ENCODE results near the gene SUGCT.
"Not testable (repeated sequence)": the region's sequence is repeated elsewhere in the genome, so short reads cannot be mapped to it uniquely, and the experiment has no call there.

SUGCT gene

DNA sequence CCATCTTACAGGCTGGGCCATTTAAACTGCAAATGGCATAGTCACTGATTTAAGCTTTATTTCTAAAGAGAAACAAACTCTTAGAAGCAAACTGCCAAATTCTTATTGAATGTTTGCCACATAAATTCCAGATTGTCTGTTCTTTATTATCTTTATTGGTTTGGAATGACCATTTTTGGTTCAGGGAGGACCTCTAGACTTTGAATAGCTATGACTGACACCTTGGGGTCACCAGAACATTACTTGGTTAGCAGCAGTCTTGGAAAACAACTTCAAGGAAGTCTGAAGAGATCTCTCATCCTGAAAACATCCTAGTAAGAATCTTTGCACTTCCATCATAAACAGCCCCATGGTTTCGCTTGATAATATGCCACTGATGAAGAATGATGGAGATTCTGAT, 197.1 kb downstream of the SUGCT start:
- DNase-seq: no peak

DNA sequence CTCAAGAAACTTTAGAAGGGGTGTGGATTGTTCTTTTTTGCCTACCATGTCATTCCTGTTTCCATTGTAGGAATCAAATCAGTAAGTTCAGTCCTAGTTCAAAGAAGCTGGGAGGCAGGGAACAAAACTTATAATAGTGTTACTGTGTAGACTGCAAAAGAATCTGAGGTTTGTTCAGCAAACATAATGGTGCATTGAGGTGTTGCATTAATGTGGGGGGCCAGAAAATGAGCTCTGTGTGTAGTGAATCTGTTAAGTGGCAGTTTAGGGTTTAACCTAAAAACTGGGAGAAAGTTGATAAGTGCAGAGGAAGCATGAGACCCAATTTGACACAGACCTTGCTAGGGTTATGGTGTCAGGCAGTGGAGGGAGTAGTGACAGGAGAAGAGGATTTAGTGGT, 197.7 kb downstream of the SUGCT start:
- no peak for DNase-seq

DNA sequence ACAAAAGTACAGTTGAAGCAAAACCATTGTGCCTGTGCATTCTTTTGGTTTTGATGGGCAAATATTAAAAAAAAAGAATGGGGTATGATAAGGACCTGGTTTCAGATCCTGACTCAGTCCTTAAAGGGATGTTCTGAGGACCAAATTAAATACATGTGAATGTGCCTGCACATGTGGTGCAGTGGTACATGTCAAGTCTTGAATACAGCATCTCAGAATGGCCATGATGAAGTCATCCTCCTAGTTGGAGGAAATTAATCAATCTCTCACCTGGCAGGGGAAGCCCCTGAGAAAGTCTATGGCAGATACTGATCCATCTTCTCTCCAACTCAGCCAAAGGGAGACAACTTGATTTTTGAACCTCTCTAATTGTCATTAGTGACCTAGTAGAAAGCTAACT, 207.0 kb downstream of the SUGCT start:
- DNase-seq: no peak

DNA sequence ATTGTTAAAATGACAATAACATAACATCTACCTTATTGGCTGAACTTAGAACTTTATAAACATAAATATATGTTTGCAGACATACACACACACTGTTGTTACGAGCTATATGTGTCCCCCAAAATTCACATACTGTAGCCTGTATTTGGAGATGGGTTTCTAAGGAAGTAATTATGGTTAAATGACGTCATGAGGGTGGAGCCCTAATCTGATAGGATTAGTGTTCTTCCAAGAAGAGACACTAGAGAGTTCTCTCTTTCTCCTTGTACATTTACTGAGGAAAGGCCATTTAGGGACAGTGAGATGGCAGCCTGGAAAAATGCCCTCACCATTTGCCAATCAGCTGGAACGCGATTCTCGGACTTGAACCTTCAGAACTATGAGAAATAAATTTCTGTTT, 211.7 kb downstream of the SUGCT start:
- DNase-seq: no peak

DNA sequence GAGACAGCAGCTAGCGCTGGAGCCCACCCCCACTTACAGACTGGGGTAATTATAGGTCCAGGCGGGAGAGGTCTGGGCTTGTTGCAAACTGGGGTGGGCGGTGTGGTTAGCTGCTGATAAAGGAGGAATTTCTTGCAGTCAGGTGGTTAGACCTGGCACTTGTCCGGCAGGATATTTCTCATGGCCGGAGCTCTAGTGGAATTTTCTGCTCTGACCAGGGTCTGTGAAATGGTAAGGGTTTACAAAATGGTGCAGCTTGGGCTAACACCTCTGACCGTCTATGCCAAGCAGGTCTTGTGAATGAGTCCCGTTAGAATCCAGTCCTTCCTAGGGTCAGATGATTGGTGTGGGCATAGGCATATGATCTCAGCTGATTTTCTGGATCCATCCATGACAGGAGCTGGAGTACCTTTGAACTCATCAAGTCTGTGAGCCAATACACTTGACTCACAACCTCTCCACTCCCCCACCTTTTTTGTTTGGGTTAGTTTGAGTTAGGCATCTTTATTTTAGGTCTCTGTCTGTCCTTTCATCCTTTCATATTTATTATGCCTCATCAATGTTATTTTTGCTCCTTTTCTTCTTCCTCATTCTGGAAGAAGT, 213.4 kb downstream of the SUGCT start:
- DNase-seq: no peak

DNA sequence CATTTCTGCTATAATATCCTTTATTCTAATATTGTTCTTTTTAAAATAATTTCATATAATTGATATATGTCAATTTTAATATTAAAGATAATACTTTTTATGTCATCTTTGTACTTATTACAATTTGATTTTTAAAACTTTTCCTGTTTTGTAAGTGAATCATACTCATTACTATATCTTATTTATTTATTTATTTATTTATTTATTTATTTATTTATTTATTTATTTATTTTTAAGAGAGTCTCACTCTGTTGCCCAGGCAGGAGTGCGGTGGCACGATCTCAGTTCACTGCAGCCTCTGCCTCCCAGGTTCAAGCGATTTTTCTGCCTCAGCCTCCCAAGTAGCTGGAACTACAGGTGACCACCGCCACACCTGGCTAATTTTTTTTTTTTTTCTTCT, 215.3 kb downstream of the SUGCT start:
- no peak for DNase-seq

DNA sequence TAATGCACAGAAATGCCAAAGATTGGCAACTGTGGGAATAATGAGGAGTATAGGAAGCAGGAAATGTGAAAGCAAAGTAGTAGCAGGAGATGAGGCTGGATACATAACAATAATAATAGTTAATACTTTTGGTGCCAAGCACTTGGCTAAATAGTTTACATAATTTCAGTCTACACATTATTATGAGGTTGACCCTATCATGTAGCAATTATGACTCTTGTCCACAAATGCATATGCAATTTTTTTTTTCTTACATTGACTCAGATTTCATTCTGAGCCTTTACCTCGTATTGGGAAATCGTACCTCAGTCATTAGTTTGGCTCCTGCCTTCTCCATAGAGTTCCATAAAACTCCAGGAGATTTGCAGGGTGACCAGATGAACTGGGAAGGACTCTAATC, 219.9 kb downstream of the SUGCT start:
- no peak for DNase-seq

DNA sequence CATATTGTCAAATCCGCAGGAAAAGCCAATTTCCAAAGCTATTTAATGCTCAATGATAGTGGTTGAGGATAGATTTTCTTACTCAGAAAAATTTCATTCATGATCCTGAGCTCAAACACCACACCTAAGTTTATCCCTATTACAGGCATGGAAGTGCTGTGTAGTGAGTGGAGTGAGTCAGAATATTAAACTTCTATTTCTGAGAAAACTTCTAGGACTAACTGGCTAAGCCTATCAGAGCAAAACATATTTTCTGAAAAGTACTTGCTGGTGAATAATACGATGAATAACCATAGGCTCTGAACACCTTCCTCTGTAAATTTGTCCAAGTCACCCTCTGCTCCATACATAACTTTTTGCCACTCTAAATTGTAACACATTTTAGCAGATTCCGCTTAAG, 221.5 kb downstream of the SUGCT start:
- no peak for DNase-seq

DNA sequence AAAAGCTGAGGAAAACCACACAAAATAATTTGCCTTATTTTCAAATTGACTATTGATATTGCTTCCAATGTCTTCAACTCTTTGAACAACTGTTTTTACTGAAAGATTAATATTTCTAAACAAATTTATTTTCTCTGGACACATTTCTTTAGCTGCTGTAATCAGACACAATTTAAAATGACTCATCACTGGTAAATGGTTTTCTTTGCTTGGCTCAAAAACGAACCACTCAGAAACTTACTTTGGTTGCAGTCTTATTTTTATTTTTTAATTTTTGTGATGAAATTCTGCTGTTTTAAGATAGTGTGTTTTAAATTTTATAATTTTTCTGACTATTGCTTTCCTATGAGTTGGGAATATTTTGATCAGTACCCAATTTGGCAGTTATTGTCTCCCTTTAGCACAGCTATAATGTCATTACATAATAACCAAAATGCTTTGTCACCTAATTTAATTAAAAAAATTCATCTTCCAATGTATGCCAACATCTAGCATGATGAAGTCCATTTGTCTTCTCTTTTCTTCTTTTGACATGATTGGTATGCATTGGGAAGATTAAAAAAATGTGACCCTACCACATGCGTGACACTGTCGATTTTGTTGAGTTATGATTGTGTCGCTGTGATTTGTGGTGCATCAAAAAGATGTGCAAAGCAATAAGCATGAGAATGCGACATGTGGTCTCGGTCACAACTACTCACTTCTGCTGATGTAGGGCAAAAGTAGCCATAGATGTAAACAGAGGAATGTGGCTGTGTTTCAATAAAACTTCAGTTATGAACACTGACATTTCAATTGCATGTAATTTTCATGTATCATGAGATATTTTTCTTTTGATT, 222.3 kb downstream of the SUGCT start:
- DNase-seq: no peak

DNA sequence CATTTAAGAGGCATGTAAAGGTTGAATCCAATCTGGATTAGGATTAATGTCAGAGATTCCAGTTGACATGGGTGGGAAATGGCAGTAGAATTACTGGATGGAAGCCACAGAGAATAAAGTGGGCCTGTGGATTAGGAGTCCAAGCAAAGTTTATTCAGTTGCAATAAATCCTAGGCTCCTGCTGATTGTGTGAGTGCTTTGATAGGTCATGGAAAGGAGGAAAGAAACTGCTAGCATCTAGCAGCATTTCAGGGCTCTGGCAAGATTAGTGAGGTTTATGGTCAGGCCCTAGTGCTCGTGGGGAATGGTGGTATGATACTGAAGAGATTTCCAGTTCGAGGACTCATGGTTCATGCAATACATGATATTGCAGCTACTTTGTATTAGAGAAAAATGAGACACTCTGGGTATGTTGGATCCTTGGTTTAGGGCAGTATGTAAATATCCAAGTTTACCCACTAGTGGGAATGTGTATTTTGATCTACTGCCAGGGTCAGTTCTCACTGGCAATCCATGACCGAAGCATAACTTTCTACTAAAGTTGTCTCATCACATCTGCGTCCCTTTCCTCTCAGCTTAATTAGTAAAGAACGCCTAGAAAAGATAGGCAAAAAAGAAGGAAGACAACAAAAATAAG, 235.0 kb downstream of the SUGCT start:
- no peak for DNase-seq

DNA sequence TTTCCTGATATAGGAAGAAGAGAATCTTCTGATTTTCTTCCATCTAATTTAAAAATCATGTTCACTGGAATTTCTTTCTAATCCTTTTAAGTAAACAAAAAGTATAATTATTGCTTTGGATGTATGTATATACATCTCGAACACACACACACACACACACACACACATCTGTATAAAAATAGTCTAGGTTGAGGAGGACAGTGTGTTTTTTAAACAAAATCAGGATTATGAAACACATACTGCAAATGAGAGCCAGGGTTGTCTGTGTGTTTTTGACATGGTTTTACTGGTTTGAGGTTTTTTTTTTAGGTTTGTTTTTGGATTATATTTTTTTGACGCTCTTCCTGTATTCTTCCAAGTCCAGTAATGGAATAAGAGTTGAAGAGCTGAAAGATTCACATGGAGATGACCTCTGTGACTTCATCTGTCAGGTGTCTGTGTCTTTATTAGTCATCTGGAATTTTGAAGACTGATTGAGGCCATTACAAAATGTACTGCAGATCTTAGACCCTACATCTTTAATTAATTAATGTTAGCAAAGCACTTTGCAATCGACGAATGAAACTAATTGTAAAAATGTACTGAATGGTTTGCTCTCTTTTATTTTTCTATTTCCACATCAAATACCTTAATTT, 237.1 kb downstream of the SUGCT start:
- DNase-seq: no peak

DNA sequence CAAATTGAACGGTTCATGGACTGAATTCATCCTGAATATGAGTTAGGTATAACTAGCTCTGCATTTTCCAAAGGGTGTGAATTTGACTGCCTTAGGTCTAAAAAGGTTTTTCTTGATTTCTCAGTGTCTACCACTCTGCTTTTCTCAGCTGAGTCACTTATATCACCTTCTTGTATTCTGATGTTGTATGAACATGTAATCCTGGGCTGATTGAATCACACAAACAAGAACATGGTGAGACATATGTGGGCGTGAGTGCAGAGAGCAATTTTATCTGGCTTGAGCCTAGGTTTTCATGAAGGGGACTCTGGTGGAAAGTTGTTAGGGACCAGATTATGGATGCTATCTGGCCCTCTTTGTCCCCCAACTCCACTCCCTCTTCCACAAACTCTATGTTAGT, 239.8 kb downstream of the SUGCT start:
- no peak for DNase-seq

DNA sequence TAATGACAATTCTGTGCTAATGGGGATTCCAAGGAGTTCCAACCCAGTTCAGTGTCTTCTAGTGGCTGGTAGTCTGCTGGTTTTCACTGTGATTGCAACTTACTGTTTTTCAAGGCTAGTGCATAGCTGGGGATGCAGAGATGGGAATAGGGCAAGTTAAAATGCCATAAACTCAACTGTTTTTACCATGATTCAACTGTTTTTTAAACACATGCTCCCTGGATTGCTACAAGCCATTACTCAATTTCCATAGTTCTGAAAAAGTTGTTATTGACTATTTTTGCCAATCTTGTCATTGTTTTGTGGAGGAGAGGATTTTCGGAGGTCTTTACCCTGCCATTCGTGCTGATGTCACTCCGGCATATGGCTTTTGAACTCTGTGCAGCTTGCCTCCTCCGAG, 245.3 kb downstream of the SUGCT start:
- no peak for DNase-seq

DNA sequence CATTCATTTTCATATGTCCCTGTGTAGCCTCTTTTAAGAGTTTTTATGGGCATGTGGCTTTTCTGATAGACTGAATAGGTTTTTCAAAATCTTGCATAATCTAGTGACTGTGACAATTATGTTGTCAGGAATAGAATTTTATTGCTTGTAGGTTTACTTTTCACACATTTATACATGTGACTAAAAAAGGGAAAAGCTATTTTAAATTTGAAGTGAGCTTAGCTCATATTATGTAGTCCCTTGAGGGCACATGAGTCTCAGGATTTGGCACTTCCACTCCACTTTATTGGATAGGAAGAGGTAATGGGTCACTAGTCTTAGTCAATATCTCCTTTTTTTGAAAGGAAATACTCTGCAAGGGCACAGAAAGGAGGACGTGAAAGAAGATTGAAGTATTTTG, 247.3 kb downstream of the SUGCT start:
- DNase-seq: no peak

DNA sequence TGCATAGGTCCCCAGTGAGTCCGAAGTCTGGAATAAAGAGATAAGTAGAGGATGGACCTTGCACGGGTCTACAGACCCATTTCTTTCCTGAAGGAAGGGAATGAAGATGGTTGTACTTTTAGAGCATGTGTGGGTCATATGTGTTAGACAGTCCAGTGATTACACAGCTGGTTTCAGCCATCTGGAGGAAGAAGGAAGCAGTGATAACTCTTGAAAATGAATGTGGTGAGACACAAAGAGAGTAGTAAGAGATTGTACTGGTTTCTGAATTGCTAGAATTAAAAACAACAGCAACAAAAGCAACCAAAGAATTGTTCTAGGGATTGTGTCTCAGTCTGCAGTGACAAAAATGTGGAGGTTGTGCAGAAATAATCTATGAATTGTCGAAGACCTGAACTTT, 258.9 kb downstream of the SUGCT start:
- no peak for DNase-seq

DNA sequence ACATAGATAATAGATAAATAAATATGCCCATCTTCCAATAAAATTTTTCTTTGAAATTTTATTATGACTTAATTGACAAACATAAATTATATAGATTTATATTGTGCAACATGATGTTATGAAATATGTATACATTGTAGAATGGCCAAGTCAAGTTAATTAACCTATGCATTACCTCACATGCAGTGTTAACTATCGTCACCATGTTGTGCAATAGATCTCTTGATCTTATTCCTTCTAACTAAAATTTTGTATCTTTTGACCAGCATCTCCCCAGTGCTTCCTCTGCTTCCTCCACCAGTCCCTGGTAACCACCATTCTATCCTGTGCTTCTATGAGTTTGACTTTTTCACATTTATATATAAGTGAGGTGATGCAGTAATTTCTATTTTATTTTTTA, 259.6 kb downstream of the SUGCT start:
- DNase-seq: no peak

DNA sequence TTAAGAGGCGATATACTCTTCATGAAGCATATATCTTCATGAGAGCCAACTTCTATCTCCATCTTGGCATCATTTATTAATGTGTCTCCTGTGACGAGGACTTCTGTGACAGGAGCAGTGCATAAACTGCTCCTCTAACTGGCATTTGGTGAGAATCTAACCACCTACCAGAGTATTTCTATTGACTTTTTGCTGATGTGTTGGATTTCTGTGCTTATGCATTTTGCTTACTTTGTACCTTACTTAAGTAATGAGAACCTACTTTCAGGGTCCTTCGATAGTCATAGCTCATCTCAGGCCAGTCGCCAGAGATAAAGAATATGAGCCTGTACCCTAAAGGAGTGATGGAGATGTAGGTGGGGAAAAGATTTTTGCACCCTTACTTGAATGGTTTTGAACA, 265.7 kb downstream of the SUGCT start:
- no peak for DNase-seq

DNA sequence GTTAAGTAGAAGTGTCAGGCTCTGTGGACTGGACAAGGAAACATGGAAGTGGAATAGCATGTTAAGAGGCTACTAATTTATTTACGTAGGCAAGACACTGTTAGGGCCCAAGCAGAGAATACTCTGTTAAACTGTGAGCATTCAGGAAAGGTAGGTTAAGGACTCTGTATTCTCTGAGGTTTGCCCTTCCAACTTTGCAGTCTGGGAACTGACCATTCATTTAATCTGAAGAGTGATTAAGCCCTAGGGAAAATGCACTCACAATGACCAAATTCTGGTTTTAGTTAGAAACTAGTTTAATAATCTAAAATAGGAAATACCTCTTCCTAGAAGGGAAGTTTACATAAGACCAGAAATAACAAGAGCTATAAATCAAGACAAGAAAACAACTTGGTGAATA, 266.6 kb downstream of the SUGCT start:
- DNase-seq: no peak

DNA sequence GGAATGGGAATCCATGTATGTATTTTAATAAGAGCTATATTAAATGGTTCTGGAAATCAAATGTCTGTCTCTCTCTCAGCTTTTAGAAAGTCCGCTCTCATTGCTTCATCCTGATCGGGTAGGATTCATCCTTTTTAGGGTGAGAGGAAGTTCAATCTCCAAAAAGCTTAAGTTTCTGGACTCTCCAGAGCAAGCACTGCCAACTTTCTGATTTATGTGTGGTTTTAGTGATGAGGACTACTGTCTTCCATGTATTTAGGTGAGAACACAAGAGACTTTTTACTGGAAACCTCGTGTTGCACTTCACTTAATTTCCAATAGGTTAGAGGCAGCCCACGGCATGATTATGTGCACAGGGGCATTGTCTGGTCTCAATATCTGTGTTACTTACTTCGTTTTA, 267.9 kb downstream of the SUGCT start:
- DNase-seq: no peak

DNA sequence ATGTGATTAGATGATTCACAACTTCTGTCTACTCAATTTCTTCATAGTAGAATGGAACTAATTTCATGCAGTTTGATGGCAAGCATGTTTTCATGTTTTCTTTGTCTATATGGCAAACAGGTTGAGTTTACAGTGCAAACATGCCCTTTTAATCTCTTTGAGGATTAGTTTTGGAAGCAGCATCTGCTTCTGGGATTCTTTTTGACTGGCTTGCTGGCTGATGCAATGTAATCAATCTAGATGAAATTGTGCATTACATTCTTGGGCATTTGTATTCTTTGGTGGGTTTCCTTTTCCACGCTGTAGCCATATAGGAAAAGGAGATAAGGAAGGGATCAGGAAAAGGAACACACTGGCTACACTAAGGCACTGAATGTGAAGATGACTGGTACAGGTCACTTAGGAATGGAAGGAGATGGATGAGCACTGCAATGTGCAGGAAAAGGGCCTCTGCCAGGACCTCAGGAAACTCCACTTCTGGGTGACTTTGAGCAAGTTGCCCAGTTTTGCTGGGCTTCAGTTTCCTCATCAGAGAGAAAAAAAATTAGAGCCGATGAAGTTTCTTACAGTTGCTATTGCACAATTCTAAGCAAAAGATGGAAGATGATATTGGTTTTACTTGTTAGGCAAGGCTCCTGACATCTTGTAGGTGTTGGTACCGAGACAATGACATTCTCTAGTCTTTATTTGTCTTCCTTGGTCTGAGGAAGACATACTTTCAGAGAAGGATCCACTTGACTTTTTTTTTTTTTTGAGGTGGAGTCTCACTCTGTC, 269.1 kb downstream of the SUGCT start:
- DNase-seq: no peak

DNA sequence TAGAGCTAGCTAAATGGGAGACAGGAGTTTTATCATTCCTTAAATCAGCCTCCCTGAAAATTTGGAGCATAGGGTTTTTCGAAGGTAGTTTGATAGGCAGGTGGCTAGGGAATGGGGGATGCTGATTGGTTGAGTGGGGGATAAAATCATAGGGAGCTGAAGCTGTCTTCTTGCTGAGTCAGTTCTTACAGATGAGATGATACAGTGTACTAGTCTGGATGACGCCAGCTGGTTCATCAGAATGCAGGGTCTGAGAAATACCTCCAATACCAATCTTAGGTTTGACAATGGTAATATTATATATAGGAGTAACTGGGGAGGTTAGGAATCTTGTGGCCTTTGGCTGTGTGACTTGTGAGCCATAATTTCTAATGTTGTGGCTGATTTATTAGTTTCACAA, 271.2 kb downstream of the SUGCT start:
- no peak for DNase-seq

DNA sequence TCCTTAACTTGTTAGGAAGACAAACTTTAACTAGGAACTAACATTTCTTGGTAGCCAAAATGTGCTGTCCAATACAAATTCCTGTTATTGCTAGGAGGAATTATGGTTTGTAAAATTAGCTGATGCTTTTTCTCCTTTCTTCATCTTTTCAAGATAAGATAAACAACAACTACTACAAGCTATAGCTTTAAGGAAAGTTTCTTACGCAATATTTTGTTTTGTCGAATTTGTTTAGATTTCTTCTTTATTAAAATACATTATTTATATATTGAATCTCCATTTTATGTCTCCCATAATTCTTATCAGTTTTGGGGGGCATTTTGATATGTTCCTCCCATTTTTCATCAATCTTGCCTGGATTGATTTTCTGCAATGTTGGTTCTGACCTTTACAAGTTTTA, 277.5 kb downstream of the SUGCT start:
- no peak for DNase-seq

DNA sequence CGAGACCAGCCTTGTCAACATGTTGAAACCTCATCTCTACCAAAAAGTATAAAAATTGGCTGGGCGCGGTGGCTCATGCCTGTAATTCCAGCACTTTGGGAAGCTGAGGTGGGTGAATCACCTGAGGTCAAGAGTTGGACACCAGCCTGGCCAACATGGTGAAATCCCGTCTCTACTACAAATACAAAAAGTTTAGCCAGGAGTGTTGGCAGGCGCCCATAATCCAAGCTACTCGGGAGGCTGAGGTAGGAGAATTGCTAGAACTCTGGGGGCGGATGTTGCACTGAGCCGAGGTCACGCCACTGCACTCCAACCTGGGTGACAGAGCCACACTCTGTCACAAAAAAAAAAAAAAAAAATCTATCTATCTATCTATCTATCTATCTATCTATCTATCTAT, 279.9 kb downstream of the SUGCT start:
- not testable (repeated sequence) for DNase-seq
